ENCODE results near the gene OLFML2A.
"Not testable (repeated sequence)": the region's sequence is repeated elsewhere in the genome, so short reads cannot be mapped to it uniquely, and the experiment has no call there.

OLFML2A gene

GRCh38 chr9:124776954-124777648, at the start of gene OLFML2A:
TSS of gene OLFML2A (plus strand) at chr9:124777133. CDS start at chr9:124777271, 138 bp downstream.
- DNase-seq (ENCODE audit: low read depth in 2 of 2), result no peak

DNA sequence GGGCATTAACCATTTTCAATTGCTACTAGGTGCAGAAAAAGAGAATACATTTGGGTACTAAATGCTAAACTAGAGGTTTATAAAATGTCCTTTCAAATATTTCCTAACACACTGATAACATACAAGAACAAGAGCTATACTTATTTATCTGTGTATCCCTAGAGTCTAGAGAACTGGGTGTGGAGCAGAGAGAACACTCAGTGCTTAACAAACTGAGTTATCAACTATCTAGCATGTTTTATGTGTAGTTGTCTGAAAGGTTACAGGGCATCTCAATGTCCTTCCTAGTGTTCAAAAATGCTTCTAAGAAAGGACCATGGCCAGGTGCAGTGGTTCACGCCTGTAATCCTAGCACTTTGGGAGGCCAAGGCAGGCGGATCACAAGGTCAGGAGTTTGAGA, 46.2 kb upstream of the OLFML2A start:
- DNase-seq (ENCODE audit: low read depth in 2 of 2), result no peak

DNA sequence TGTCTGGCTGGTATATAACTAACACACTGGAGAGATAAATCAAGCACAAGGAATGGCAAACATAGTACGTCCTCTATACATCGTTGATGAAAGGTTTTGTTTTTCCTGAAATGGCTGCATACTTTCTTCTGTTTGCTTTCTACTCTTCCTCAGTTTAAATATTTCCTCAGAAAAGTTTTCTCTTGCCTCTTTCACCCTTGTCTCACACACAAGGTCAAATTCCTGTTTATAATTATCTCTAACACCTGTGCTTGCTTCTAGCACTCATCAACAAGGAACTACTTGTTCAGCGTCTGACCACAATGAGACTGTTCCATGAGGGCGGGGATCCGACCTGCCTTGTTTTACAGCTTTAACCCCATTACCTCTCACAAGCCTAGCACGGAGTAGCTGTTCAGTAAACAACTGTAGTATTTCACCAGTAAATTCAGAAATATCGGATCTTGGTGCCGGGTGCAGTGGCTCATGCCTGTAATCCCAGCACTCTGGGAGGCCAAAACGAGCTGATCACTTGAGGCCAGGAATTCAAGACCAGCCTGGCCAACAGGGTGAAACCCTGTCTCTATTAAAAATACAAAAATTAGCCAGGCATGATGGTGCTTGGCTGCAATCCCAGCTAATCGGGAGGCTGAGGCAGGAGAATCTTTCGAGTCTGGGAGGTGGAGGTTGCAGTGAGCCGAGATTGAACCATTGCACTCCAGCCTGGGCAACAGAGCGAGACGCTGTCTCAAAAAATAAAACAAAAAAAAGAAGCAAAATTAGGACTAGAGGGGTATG, 42.8 kb upstream of the OLFML2A start:
- DNase-seq (ENCODE audit: low read depth in 2 of 2), result no peak

DNA sequence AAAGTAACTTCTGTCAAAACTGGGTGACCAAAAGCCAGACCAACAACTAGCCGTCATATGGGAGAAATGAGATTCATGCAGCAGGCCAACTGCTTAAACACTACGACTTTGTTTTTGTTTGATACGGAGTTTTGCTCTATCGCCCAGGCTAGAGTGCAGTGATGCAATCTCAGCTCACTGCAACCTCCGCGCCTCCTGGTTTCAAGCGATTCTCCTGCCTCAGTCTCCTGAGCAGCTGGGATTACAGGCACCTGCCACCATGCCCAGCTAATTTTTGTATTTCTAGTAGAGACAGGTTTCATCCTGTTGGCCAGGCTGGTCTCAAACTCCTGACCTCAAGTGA, 42.2 kb upstream of the OLFML2A start:
- not testable (repeated sequence) for DNase-seq (ENCODE audit: low read depth in 2 of 2)

- DNase-seq (ENCODE audit: low read depth in 2 of 2), result no peak
Measured at GRCh38 chr9:124735121-124735520, 41.8 kb upstream of the OLFML2A start.

GRCh38 chr9:124738075-124738474, 38.9 kb upstream of the OLFML2A start:
- not testable (repeated sequence) for DNase-seq (ENCODE audit: low read depth in 2 of 2)

GRCh38 chr9:124739360-124739759, 37.6 kb upstream of the OLFML2A start:
- no peak for DNase-seq (ENCODE audit: low read depth in 2 of 2)

DNA sequence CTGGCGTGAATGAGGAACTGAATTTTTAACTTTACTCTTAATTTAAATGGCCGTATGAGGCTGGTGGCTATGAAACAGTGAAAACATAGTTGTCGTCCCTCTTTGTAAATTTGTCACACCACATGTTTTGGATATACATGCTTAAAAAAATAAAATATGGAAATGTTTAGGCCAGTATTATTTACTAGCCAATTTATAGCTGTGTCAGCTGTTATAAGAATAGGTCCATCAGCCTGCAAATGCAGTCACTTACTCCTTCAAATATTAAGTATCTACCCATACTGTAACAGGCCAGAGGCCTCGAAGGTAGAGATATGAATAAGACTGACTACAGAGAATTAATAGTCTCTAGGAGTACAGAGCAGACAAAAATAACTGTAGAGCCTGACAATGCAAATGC, 35.8 kb upstream of the OLFML2A start:
- no peak for DNase-seq (ENCODE audit: low read depth in 2 of 2)

GRCh38 chr9:124741662-124742061, 35.3 kb upstream of the OLFML2A start:
- DNase-seq (ENCODE audit: low read depth in 2 of 2), result no peak

DNA sequence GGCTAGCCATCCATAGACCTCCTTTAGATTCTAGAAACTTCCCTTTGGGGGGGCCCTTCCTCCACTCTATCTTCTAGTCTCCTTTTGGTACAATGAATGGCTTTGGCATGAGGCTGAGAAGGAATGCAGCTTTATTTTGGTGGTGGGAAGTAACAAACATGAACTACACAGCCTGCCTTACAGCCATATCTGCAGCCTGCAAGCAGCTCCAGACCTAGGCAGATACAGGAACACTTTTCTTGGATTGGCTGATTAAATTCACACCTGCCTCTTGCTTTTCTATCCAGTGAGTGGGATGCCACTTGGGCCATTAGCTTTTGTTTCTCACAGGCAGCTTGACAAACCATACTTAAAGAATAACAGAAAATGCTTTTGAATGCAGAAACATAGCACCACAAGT, 34.0 kb upstream of the OLFML2A start:
- no peak for DNase-seq (ENCODE audit: low read depth in 2 of 2)

DNA sequence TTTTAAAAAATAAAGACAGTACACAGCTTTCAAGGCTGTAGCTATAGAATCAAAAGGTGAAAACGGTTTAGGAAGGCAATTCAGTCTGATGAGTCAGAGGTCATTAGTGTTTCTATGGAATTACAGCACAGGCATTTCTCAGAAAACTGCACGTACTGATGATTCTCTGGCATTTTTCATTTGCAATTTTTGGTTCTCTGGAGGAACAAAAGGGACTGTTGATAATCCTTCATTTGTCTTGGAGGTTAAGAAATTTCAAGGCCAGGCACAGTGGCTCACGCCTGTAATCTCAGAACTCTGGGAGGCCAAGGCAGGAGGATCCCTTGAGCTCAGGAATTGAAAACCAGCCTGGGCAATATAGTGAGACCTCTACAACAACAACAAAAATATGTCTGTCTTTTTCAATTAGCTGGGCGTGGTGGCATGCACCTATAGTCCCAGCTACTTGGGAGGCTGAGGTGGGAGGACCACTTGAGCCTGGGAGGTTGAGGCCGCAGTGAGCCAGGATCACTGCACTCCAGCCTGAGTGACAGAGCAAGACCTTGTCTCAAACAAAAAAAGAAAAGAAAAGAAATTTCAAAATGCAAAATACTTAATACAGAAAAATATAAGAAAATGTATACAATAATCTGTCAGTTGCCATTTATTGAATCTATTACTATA, 33.1 kb upstream of the OLFML2A start:
- DNase-seq (ENCODE audit: low read depth in 2 of 2), result no peak

- DNase-seq (ENCODE audit: low read depth in 2 of 2), result no peak
Measured at GRCh38 chr9:124747065-124747464, 29.9 kb upstream of the OLFML2A start.

DNA sequence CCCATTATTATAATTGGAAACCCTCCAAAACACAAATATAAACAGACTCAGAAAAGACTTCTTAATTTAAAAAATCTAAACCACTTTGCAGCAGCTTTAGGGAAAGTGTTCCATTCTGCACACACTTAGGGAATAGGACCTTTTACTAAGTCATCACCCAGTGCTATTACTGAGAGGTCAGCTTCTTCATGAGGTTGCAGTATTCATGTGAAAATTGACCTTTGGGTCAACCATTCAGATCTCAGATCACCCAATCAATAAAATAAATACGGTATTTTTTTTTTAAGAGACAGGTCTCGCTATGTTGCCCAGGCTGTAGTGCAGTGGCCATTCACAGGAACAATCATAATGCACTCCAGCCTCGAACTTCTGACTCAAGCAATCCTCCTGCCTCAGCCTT, 27.6 kb upstream of the OLFML2A start:
- DNase-seq (ENCODE audit: low read depth in 2 of 2), result no peak

DNA sequence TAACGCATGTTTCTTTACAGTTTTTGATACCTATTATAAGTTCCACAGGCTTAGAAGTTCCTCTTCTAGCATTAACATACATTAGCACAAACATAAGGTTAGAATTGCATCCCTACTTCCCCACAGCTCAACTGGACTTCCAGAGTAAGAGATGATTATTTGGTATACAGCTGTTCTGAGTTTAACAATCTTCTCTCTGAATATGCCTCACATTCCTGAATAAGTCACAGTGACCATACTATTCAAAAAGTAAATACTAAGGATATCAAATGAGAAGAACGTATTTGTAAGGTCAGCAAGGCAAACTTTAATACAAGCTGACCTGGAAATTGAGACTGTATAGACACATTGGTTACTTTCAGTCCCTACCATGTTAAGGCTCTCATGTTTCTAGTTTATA, 27.2 kb upstream of the OLFML2A start:
- DNase-seq (ENCODE audit: low read depth in 2 of 2), result no peak

- no peak for DNase-seq (ENCODE audit: low read depth in 2 of 2)
Measured at GRCh38 chr9:124752967-124753366, 24.0 kb upstream of the OLFML2A start.

GRCh38 chr9:124754289-124754688, 22.6 kb upstream of the OLFML2A start:
- no peak for DNase-seq (ENCODE audit: low read depth in 2 of 2)

- DNase-seq (ENCODE audit: low read depth in 2 of 2), result no peak
Measured at GRCh38 chr9:124755061-124755460, 21.9 kb upstream of the OLFML2A start.

DNA sequence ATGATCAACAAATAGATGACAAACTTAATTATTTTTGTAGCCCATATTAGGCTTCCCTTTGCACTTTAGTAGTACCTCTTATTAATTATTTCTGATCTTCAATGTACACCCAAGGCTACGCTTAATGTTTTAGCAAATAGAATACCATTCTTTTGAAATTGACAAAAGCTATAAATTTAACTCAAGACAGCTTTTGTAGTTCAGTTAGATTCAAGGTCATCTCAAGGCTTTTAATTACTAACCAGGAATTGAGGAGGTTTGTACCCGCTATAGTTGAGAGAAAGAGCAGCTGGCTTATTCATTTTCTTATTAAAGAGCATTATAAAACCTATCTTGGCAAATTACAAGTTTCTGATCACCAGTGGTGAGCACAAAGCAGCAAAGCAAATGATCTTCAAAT, 20.9 kb upstream of the OLFML2A start:
- no peak for DNase-seq (ENCODE audit: low read depth in 2 of 2)

DNA sequence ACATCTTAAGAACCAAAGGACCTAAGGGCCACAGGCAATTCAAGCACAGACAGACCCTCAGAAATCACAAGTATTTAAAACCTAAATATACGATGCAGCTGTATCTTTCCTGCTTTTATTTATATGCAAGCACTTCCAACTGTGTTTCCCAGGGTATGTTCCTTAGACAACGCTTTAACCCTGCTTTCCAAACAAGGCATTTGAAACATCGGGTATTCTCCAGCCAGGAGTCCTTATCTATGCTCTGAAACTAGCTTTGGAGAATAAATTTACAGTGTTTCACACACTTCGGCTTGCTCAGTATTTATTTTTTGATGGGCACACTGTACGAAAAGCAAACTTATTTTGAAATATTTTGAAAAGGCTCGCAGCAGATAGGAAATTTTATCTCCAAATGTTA, 19.3 kb upstream of the OLFML2A start:
- no peak for DNase-seq (ENCODE audit: low read depth in 2 of 2)

DNA sequence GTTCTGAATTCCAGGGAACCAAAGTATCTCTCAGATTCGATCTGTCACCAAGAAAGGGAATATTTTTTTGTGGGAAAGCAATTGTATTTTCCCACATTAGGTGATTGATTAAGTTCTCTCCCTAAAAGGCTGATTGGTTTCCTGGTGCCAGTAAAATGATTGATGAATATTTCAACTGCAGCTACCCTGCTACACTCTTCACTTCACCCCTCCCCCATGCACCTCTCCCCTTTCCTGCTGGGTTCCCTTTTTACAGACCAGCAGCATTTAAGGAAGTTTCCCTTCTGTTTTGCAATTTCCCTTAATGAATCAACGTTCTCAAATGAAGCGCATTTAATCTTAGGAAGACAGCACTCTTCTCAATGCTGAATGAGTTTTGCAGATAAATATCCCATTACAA, 18.9 kb upstream of the OLFML2A start:
- DNase-seq (ENCODE audit: low read depth in 2 of 2), result no peak

- no peak for DNase-seq (ENCODE audit: low read depth in 2 of 2)
Measured at GRCh38 chr9:124758691-124759090, 18.2 kb upstream of the OLFML2A start.

- DNase-seq (ENCODE audit: low read depth in 2 of 2), result no peak
Measured at GRCh38 chr9:124759327-124759726, 17.6 kb upstream of the OLFML2A start.

- no peak for DNase-seq (ENCODE audit: low read depth in 2 of 2)
Measured at GRCh38 chr9:124760719-124761118, 16.2 kb upstream of the OLFML2A start.

Measured in stimulated activated CD8-positive, alpha-beta memory T cell treated with anti-CD3 and anti-CD28 coated beads, Interleukin-15, amount 100 ng/mL, for 48 hours (primary cell).